Measurements from ENCODE around the gene DELE1.

The DELE1 gene

GRCh38 chr5:141950207-141951005, 26.7 kb downstream of the DELE1 start:
- no peaks in the 10 kb centered on the region for H3K36me3 ChIP-seq (ENCODE audit: control insufficient read depth in 4 of 4, insufficient read depth in 4 of 4, low read length in 3 of 4)
- H3K9me3 ChIP-seq (ENCODE audit: control extremely low read depth in 1 of 5, control insufficient read depth in 4 of 5, insufficient read depth in 2 of 5, low read depth in 1 of 5, low read length in 4 of 5): no peaks in the 10 kb centered on the region
- no peak overlapping the region for H3K27ac ChIP-seq (ENCODE audit: insufficient read depth in 1 of 2, low read depth in 1 of 2, low read length in 2 of 2, poor library complexity in 1 of 2, severe bottlenecking in 2 of 2)
- ChIA-PET POLR2A (no interaction called here), CTCF (interaction anchor here (1.0 to 5.2 kb wide), 5 partner anchors 8 to 35 kb away, joined by 3 to 32 read pairs (median 4); partner anchors contain the start of genes DELE1 and PCDH12)
- no peak overlapping the region for H3K4me3 ChIP-seq (ENCODE audit: control insufficient read depth in 1 of 7, extremely low read depth in 1 of 7, insufficient read depth in 4 of 7, low read depth in 2 of 7, low read length in 6 of 7)
- WGBS (ENCODE audit: insufficient coverage): 100% methylated on average over 1 of the region's 3 CpGs
- DNase-seq: no peak
- H3K27me3 ChIP-seq (replicated peaks in 2 of 5; ENCODE audit: control insufficient read depth in 4 of 5, insufficient read depth in 5 of 5, low read length in 4 of 5): no peaks in the 10 kb centered on the region
- peaks cover 5 to 34% (median 22%) of the 10 kb centered on the region in 4 experiments for H3K4me1 ChIP-seq (ENCODE audit: control extremely low read depth in 1 of 4, control insufficient read depth in 4 of 4, insufficient read depth in 4 of 4, low read length in 3 of 4)

DNA sequence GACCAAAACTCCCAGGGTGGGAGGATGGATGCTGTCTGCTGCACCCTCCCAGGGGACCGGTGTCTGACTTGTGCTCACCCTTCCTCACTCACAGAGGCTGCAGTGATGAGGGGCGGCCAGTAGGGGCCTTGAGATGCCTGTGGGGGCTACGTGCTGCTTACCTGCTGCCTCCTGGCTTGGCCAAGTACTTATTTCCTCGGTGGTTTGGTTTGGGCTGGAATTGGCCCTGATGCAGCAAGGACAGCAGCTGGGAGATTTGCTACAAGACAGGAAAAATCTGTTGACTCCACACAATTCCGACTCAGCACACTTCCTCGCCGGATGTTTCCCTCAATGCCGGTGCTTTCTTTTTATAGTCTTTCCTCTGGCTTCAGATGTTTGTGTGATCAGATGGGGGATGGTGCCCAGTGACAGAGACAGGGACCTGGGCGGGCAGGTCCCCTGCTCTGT, 27.7 kb downstream of the DELE1 start:
- ChIA-PET POLR2A (no interaction called here), CTCF (interaction anchor here (1.0 to 5.2 kb wide), 5 partner anchors 8 to 36 kb away, joined by 3 to 32 read pairs (median 4); partner anchors contain the start of genes DELE1 and PCDH12)
- Histone ChIP-seq H3K4me1 (ENCODE audit: control extremely low read depth in 1 of 4, control insufficient read depth in 4 of 4, insufficient read depth in 4 of 4, low read length in 3 of 4) (peaks cover 5 to 29% (median 22%) of the 10 kb centered on the region in 4 experiments), H3K27me3 (replicated peaks in 2 of 5; ENCODE audit: control insufficient read depth in 4 of 5, insufficient read depth in 5 of 5, low read length in 4 of 5) (no peaks in the 10 kb centered on the region), H3K9me3 (ENCODE audit: control extremely low read depth in 1 of 5, control insufficient read depth in 4 of 5, insufficient read depth in 2 of 5, low read depth in 1 of 5, low read length in 4 of 5) (no peaks in the 10 kb centered on the region), H3K27ac (ENCODE audit: insufficient read depth in 1 of 2, low read depth in 1 of 2, low read length in 2 of 2, poor library complexity in 1 of 2, severe bottlenecking in 2 of 2) (no peak overlapping the region), H3K36me3 (ENCODE audit: control insufficient read depth in 4 of 4, insufficient read depth in 4 of 4, low read length in 3 of 4) (no peaks in the 10 kb centered on the region), H3K4me3 (ENCODE audit: control insufficient read depth in 1 of 7, extremely low read depth in 1 of 7, insufficient read depth in 4 of 7, low read depth in 2 of 7, low read length in 6 of 7) (no peak overlapping the region)
- 78% methylated on average over 8 of the region's 9 CpGs for WGBS (ENCODE audit: insufficient coverage)
- peak in 2 of 3 donors; percentile 38 to 58 for DNase-seq

DNA sequence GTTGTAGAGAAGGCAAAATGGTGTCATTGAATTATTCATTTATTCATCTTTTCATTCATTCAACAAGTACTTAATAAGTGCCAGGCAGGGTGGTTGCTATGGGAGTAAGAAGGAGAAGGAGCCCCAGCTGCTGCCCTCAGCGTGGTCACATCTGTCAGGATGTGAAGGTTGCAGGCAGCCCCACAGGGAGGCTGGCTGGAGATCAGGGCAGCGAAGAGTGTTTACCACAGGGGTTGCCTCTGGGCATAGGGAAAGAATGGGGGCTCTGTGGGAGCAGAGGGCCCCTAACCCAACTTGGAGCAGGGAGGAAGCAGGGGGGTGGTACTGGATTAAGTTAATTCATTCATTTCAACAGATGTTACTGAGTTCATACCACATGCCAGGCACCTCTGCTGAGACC, 28.3 kb downstream of the DELE1 start:
- WGBS (ENCODE audit: insufficient coverage): 25% methylated on average over 2 of the region's 2 CpGs
- Histone ChIP-seq H3K36me3 (ENCODE audit: control insufficient read depth in 4 of 4, insufficient read depth in 4 of 4, low read length in 3 of 4) (no peaks in the 10 kb centered on the region), H3K27me3 (replicated peaks in 2 of 5; ENCODE audit: control insufficient read depth in 4 of 5, insufficient read depth in 5 of 5, low read length in 4 of 5) (no peaks in the 10 kb centered on the region), H3K4me1 (ENCODE audit: control extremely low read depth in 1 of 4, control insufficient read depth in 4 of 4, insufficient read depth in 4 of 4, low read length in 3 of 4) (peaks cover 5 to 29% (median 22%) of the 10 kb centered on the region in 4 experiments), H3K27ac (ENCODE audit: insufficient read depth in 1 of 2, low read depth in 1 of 2, low read length in 2 of 2, poor library complexity in 1 of 2, severe bottlenecking in 2 of 2) (no peak overlapping the region), H3K9me3 (ENCODE audit: control extremely low read depth in 1 of 5, control insufficient read depth in 4 of 5, insufficient read depth in 2 of 5, low read depth in 1 of 5, low read length in 4 of 5) (no peaks in the 10 kb centered on the region), H3K4me3 (ENCODE audit: control insufficient read depth in 1 of 7, extremely low read depth in 1 of 7, insufficient read depth in 4 of 7, low read depth in 2 of 7, low read length in 6 of 7) (no peak overlapping the region)
- ChIA-PET POLR2A (no interaction called here), CTCF (interaction anchor here (3.2 to 5.2 kb wide), 2 partner anchors 10 to 261 kb away, joined by 10 to 32 read pairs; no protein-coding TSS in a partner anchor)
- DNase-seq: peak in 2 of 3 donors; percentile 65 to 75

- 92% methylated on average over 2 of the region's 2 CpGs for WGBS (ENCODE audit: insufficient coverage)
- POLR2A ChIA-PET: no interaction called here
- H3K4me1 ChIP-seq (ENCODE audit: control extremely low read depth in 1 of 4, control insufficient read depth in 4 of 4, insufficient read depth in 4 of 4, low read length in 3 of 4): peaks cover 7 to 49% (median 40%) of the 10 kb centered on the region in 4 experiments
These were observed 30.5 kb downstream of the DELE1 start for GRCh38 chr5:141954194-141954593.

DNA sequence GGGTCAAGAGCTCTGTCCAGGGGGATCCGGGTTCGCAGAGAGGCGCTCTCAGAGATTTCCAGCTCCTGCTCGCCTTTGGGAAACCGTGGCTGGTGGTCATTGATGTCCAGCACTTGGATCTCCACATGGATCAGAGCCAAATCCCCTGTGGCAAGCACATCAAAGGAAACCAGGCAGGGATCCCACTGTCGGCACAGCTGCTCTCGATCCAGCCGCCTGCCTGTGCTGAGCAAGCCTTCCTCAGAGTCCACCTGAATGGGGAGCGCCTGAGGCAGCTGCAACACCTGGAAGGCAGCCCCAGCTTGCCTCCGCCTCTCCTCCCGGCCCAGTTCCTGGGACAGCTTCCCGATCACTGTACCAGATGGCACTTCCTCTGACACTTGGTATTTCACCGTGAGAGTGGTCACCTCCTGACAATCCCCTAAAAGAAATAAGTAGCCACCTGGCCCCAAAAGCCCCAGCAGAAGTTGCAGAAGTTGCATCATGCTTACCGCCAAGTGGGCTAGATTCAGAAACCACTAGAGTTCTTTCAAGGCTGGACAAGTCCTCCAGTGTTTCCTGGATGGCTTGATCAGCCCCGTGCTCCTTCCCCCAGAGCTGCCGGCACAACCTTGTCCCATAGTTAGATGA, 33.8 kb downstream of the DELE1 start:
- Histone ChIP-seq H3K4me3 (ENCODE audit: control insufficient read depth in 1 of 7, extremely low read depth in 1 of 7, insufficient read depth in 4 of 7, low read depth in 2 of 7, low read length in 6 of 7) (peak overlapping the region in 2 of 7 experiments; percentile 9 to 45), H3K4me1 (ENCODE audit: control extremely low read depth in 1 of 4, control insufficient read depth in 4 of 4, insufficient read depth in 4 of 4, low read length in 3 of 4) (peaks cover 10 to 61% (median 45%) of the 10 kb centered on the region in 4 experiments), H3K9me3 (ENCODE audit: control extremely low read depth in 1 of 5, control insufficient read depth in 4 of 5, insufficient read depth in 2 of 5, low read depth in 1 of 5, low read length in 4 of 5) (no peaks in the 10 kb centered on the region), H3K27me3 (replicated peaks in 2 of 5; ENCODE audit: control insufficient read depth in 4 of 5, insufficient read depth in 5 of 5, low read length in 4 of 5) (no peaks in the 10 kb centered on the region), H3K27ac (ENCODE audit: insufficient read depth in 1 of 2, low read depth in 1 of 2, low read length in 2 of 2, poor library complexity in 1 of 2, severe bottlenecking in 2 of 2) (no peak overlapping the region), H3K36me3 (ENCODE audit: control insufficient read depth in 4 of 4, insufficient read depth in 4 of 4, low read length in 3 of 4) (no peaks in the 10 kb centered on the region)
- CTCF ChIA-PET: interaction anchor here (1.0 to 9.8 kb wide), 9 partner anchors 14 to 264 kb away, joined by 3 to 154 read pairs (median 7); no protein-coding TSS in a partner anchor
- peak in 2 of 3 donors; percentile 57 to 59 for DNase-seq
- POLR2A ChIA-PET: no interaction called here
- WGBS (ENCODE audit: insufficient coverage): 73% methylated on average over 14 of the region's 16 CpGs

More at GRCh38 chr5:141954194-141954593, 30.5 kb downstream of the DELE1 start:
- Histone ChIP-seq H3K4me3 (ENCODE audit: control insufficient read depth in 1 of 7, extremely low read depth in 1 of 7, insufficient read depth in 4 of 7, low read depth in 2 of 7, low read length in 6 of 7) (no peak overlapping the region), H3K27me3 (replicated peaks in 2 of 5; ENCODE audit: control insufficient read depth in 4 of 5, insufficient read depth in 5 of 5, low read length in 4 of 5) (no peaks in the 10 kb centered on the region), H3K36me3 (ENCODE audit: control insufficient read depth in 4 of 4, insufficient read depth in 4 of 4, low read length in 3 of 4) (no peaks in the 10 kb centered on the region), H3K27ac (ENCODE audit: insufficient read depth in 1 of 2, low read depth in 1 of 2, low read length in 2 of 2, poor library complexity in 1 of 2, severe bottlenecking in 2 of 2) (no peak overlapping the region), H3K9me3 (ENCODE audit: control extremely low read depth in 1 of 5, control insufficient read depth in 4 of 5, insufficient read depth in 2 of 5, low read depth in 1 of 5, low read length in 4 of 5) (no peaks in the 10 kb centered on the region)
- CTCF ChIA-PET: interaction anchor here (1.0 to 5.2 kb wide), 6 partner anchors 8 to 263 kb away, joined by 3 to 32 read pairs (median 4); partner anchors contain the start of gene RNF14
- peak in 2 of 3 donors; percentile 37 to 48 for DNase-seq

- peak within 1 kb of the TSS in 2 of 7 experiments; percentile 9 to 45 for H3K4me3 ChIP-seq (ENCODE audit: control insufficient read depth in 1 of 7, extremely low read depth in 1 of 7, insufficient read depth in 4 of 7, low read depth in 2 of 7, low read length in 6 of 7)
- no peaks in the 10 kb centered on the region for H3K9me3 ChIP-seq (ENCODE audit: control extremely low read depth in 1 of 5, control insufficient read depth in 4 of 5, insufficient read depth in 2 of 5, low read depth in 1 of 5, low read length in 4 of 5)
- no peaks in the 10 kb centered on the region for H3K27me3 ChIP-seq (replicated peaks in 2 of 5; ENCODE audit: control insufficient read depth in 4 of 5, insufficient read depth in 5 of 5, low read length in 4 of 5)
- CTCF ChIA-PET: interaction anchor here (1.0 to 9.8 kb wide), 11 partner anchors 8 to 281 kb away, joined by 3 to 154 read pairs (median 7); partner anchors contain the start of gene RNF14
- H3K27ac ChIP-seq (ENCODE audit: insufficient read depth in 1 of 2, low read depth in 1 of 2, low read length in 2 of 2, poor library complexity in 1 of 2, severe bottlenecking in 2 of 2): no peak within 1 kb of the TSS
- DNase-seq: peak in 2 of 3 donors; percentile 32 to 43
- no peaks in the 10 kb centered on the region for H3K36me3 ChIP-seq (ENCODE audit: control insufficient read depth in 4 of 4, insufficient read depth in 4 of 4, low read length in 3 of 4)
- POLR2A ChIA-PET: no interaction called here
- WGBS (ENCODE audit: insufficient coverage): 0% methylated on average over 6 of the region's 7 CpGs
- peaks cover 14 to 57% (median 47%) of the 10 kb centered on the region in 4 experiments for H3K4me1 ChIP-seq (ENCODE audit: control extremely low read depth in 1 of 4, control insufficient read depth in 4 of 4, insufficient read depth in 4 of 4, low read length in 3 of 4)
These were observed 34.4 kb downstream of the DELE1 start, which contains the start of gene PCDH12 for GRCh38 chr5:141958113-141958512. Gene PCDH12, minus strand, starts transcription at chr5:141958202. Its CDS starts 351 bp downstream, at chr5:141957851.

Data from common myeloid progenitor, CD34-positive (primary cell).